H9 (cell line): ENCODE results near the gene NEGR1. TPM values are rescaled to one million over a fixed set of nuclear protein-coding genes. Genes with fewer than 3 reads are reported as not detected.

ENCODE experiments used
- DNase-seq: peaks from one replicate; pipeline ENCODE4 v3.0.0-alpha.2; 2017
- H2AFZ ChIP-seq: one replicate; pipeline ENCODE4 v1.6.1; 2013; ENCODE audit warnings: mild to moderate bottlenecking, low read length, control low read depth, moderate library complexity
- H2AK5ac ChIP-seq: 2 replicates; pipeline ENCODE4 v1.6.1; 2013; ENCODE audit warnings: low read length, control low read depth, mixed read lengths; ENCODE audit not compliant: insufficient read length
- H2BK120ac ChIP-seq: one replicate; pipeline ENCODE4 v1.6.1; 2013; ENCODE audit warnings: low read depth, mild to moderate bottlenecking, low read length, control low read depth, inconsistent platforms; ENCODE audit not compliant: poor library complexity, severe bottlenecking
- H2BK12ac ChIP-seq: 2 replicates; pipeline ENCODE4 v1.6.1; 2013; ENCODE audit warnings: low read length, control low read depth, mixed read lengths, low read depth; ENCODE audit not compliant: insufficient read length
- H2BK15ac ChIP-seq: 2 replicates; pipeline ENCODE4 v1.6.1; 2013; ENCODE audit warnings: low read depth, low read length, control low read depth
- H2BK20ac ChIP-seq: one replicate; pipeline ENCODE4 v1.6.1; 2013; ENCODE audit warnings: low read depth, mild to moderate bottlenecking, low read length, control low read depth, inconsistent platforms; ENCODE audit not compliant: poor library complexity, severe bottlenecking
- H2BK5ac ChIP-seq: 2 replicates; pipeline ENCODE4 v1.6.1; 2013; ENCODE audit warnings: low read length, control low read depth, mixed read lengths; ENCODE audit not compliant: insufficient read length
- H3K14ac ChIP-seq: 2 replicates; pipeline ENCODE4 v1.6.1; 2013; ENCODE audit warnings: low read length, control low read depth; ENCODE audit not compliant: insufficient read depth
- H3K18ac ChIP-seq: 2 replicates; pipeline ENCODE4 v1.6.1; 2013; ENCODE audit warnings: low read depth, mild to moderate bottlenecking, mixed read lengths, low read length, control low read depth; ENCODE audit not compliant: insufficient read length
- H3K23ac ChIP-seq: 2 replicates; pipeline ENCODE4 v1.6.1; 2013; ENCODE audit warnings: low read length, control low read depth, mixed read lengths, low read depth; ENCODE audit not compliant: insufficient read length
- H3K23me2 ChIP-seq: 2 replicates; pipeline ENCODE4 v1.6.1; 2013; ENCODE audit warnings: low read depth, mild to moderate bottlenecking, mixed read lengths, low read length, control low read depth; ENCODE audit not compliant: insufficient read length, poor library complexity, severe bottlenecking
- H3K27ac ChIP-seq: 2 replicates; pipeline ENCODE4 v1.5.1; 2013; ENCODE audit warnings: low read length, control low read depth, mixed read lengths, low read depth; ENCODE audit not compliant: insufficient read length
- H3K27me3 ChIP-seq: 2 replicates; pipeline ENCODE4 v1.6.1; 2013; ENCODE audit warnings: low read length, control low read depth, inconsistent platforms; ENCODE audit not compliant: insufficient read depth
- H3K4ac ChIP-seq: 2 replicates; pipeline ENCODE4 v1.6.1; 2013; ENCODE audit warnings: low read depth, mild to moderate bottlenecking, control low read depth, inconsistent platforms, low read length, moderate library complexity
- H3K4me1 ChIP-seq: 2 replicates; pipeline ENCODE4 v1.6.1; 2013; ENCODE audit warnings: low read length, control low read depth, inconsistent platforms; ENCODE audit not compliant: insufficient read depth
- H3K4me2 ChIP-seq: 2 replicates; pipeline ENCODE4 v1.6.1; 2013; ENCODE audit warnings: low read length, control low read depth, mixed read lengths; ENCODE audit not compliant: insufficient read length, insufficient read depth
- H3K56ac ChIP-seq: 2 replicates; pipeline ENCODE4 v1.6.1; 2013; ENCODE audit warnings: low read depth, mild to moderate bottlenecking, mixed read lengths, low read length, control low read depth; ENCODE audit not compliant: insufficient read length
- H3K79me1 ChIP-seq: 2 replicates; pipeline ENCODE4 v1.6.1; 2013; ENCODE audit warnings: low read depth, mild to moderate bottlenecking, moderate library complexity, low read length, control low read depth, inconsistent platforms; ENCODE audit not compliant: insufficient read depth, poor library complexity, severe bottlenecking
- H3K79me2 ChIP-seq: 2 replicates; pipeline ENCODE4 v1.6.1; 2013; ENCODE audit warnings: low read length, control low read depth, inconsistent platforms; ENCODE audit not compliant: insufficient read depth
- H3K9ac ChIP-seq: 2 replicates; pipeline ENCODE4 v1.6.1; 2013; ENCODE audit warnings: low read length, control low read depth, mixed read lengths; ENCODE audit not compliant: insufficient read length; ENCODE audit errors: extremely low read depth
- H3K9me3 ChIP-seq: one replicate; pipeline ENCODE4 v1.6.1; 2013; ENCODE audit warnings: low read depth, low read length, inconsistent platforms; ENCODE audit not compliant: control insufficient read depth
- H3T11ph ChIP-seq: one replicate; pipeline ENCODE4 v1.6.1; 2013; ENCODE audit warnings: mild to moderate bottlenecking, low read length, control low read depth, inconsistent platforms
- H4K20me1 ChIP-seq: one replicate; pipeline ENCODE4 v1.6.1; 2013; ENCODE audit not compliant: control insufficient read depth, insufficient read length, insufficient read depth
- H4K5ac ChIP-seq: 2 replicates; pipeline ENCODE4 v1.6.1; 2013; ENCODE audit warnings: low read depth, mild to moderate bottlenecking, mixed read lengths, low read length, control low read depth; ENCODE audit not compliant: insufficient read length
- H4K8ac ChIP-seq: replicated peaks from 2 replicates; pipeline ENCODE4 v1.6.1; 2013; ENCODE audit warnings: low read length, control low read depth, mixed read lengths, low read depth; ENCODE audit not compliant: insufficient read length
- H4K91ac ChIP-seq: 2 replicates; pipeline ENCODE4 v1.6.1; 2013; ENCODE audit warnings: low read depth, mild to moderate bottlenecking, moderate library complexity, mixed read lengths, low read length, control low read depth; ENCODE audit not compliant: insufficient read length
- H3K27ac Mint-ChIP-seq, 3 experiments: 2 replicates in 2 of 3; 3 replicates in 1 of 3; pipeline ENCODE4 v1.8.0; 2020 to 2021; ENCODE audit warnings: mixed read lengths in 3 of 3, mild to moderate bottlenecking in 1 of 3, moderate library complexity in 1 of 3
- H3K27me3 Mint-ChIP-seq: 2 replicates; pipeline ENCODE4 v1.8.0; 2021; ENCODE audit warnings: low read depth, mild to moderate bottlenecking, moderate library complexity, mixed read lengths
- H3K36me3 Mint-ChIP-seq, 3 experiments: 2 replicates in 2 of 3; 3 replicates in 1 of 3; pipeline ENCODE4 v1.8.0; 2020 to 2021; ENCODE audit warnings: low read depth in 3 of 3, mixed read lengths in 3 of 3; ENCODE audit not compliant: insufficient read depth in 1 of 3
- H3K4me1 Mint-ChIP-seq, 2 experiments: 2 replicates each; pipeline ENCODE4 v1.8.0; 2020; ENCODE audit warnings: mixed read lengths in 2 of 2
- H3K4me3 Mint-ChIP-seq, 2 experiments: 2 replicates in 1 of 2; 3 replicates in 1 of 2; pipeline ENCODE4 v1.8.0; 2020 to 2021; ENCODE audit warnings: mild to moderate bottlenecking in 2 of 2, mixed read lengths in 2 of 2, moderate library complexity in 1 of 2
- H3K9me3 Mint-ChIP-seq, 2 experiments: 2 replicates in 1 of 2; 3 replicates in 1 of 2; pipeline ENCODE4 v1.8.0; 2020; ENCODE audit warnings: mild to moderate bottlenecking in 2 of 2, mixed read lengths in 2 of 2, moderate library complexity in 1 of 2
- WGBS: extraction: QIAGEN DNeasy Blood & Tissue Kit; methylation state at CpG from one replicate; pipeline ENCODE4 v1.1.7; 2013; ENCODE audit warnings: missing lambda C conversion rate, low lambda C conversion rate, mixed read lengths; ENCODE audit not compliant: insufficient read length; ENCODE audit errors: extremely low coverage; 5-methylcytosine and 5-hydroxymethylcytosine counted together
- total RNA-seq: library from RNA; stranded (reverse); gene quantifications from 2 replicates; pipeline ENCODE4 v1.2.1, GENCODE V29; 2021
- TF ChIP-seq, protein P1 (sequence below): fragments of 200-600 bp; sonication (generic); conservative IDR thresholded peaks from 3 replicates; pipeline ENCODE4 v1.8.0; 2021; ENCODE audit warnings: antibody characterized with exemption, mild to moderate bottlenecking

The NEGR1 gene
- total RNA-seq, 1 experiment from 2014 or later, result 0.13 TPM

- Histone ChIP-seq H3K4me2 (no peak overlapping the region), H2AFZ (no peak overlapping the region), H3K79me2 (no peaks in the 10 kb centered on the region), H3K27me3 (no peaks in the 10 kb centered on the region), H4K8ac (no peak overlapping the region), H3K23ac (no peak overlapping the region), H3K4ac (no peak overlapping the region), H3K27ac (no peak overlapping the region), H4K91ac (no peak overlapping the region), H2AK5ac (no peak overlapping the region), H4K5ac (no peak overlapping the region), H3K79me1 (no peaks in the 10 kb centered on the region), H4K20me1 (no peaks in the 10 kb centered on the region), H2BK12ac (no peak overlapping the region), H3K9me3 (no peaks in the 10 kb centered on the region), H3K23me2 (no peaks in the 10 kb centered on the region), H2BK5ac (no peak overlapping the region), H3K14ac (no peak overlapping the region), H3T11ph (no peak overlapping the region), H3K4me1 (peaks cover 3% of the 10 kb centered on the region; the same call in 1 of the 2 replicates), H3K9ac (no peak overlapping the region), H2BK20ac (no peak overlapping the region), H3K56ac (no peak overlapping the region), H3K18ac (no peak overlapping the region), H2BK15ac (no peak overlapping the region), H2BK120ac (no peak overlapping the region)
- H3K9me3 Mint-ChIP-seq, result no peaks in the 10 kb centered on the region
- no peak overlapping the region for H3K4me3 Mint-ChIP-seq
- no peaks in the 10 kb centered on the region for H3K36me3 Mint-ChIP-seq
- H3K4me1 Mint-ChIP-seq, result peaks cover 23 to 35% of the 10 kb centered on the region in 2 experiments
- WGBS, result no CpG with 5 or more reads among the region's 2 CpGs
- H3K27me3 Mint-ChIP-seq, result no peaks in the 10 kb centered on the region
- DNase-seq, result no peak
- TF ChIP-seq, protein P1, sequence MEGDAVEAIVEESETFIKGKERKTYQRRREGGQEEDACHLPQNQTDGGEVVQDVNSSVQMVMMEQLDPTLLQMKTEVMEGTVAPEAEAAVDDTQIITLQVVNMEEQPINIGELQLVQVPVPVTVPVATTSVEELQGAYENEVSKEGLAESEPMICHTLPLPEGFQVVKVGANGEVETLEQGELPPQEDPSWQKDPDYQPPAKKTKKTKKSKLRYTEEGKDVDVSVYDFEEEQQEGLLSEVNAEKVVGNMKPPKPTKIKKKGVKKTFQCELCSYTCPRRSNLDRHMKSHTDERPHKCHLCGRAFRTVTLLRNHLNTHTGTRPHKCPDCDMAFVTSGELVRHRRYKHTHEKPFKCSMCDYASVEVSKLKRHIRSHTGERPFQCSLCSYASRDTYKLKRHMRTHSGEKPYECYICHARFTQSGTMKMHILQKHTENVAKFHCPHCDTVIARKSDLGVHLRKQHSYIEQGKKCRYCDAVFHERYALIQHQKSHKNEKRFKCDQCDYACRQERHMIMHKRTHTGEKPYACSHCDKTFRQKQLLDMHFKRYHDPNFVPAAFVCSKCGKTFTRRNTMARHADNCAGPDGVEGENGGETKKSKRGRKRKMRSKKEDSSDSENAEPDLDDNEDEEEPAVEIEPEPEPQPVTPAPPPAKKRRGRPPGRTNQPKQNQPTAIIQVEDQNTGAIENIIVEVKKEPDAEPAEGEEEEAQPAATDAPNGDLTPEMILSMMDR, result no peak
- no peak overlapping the region for H3K27ac Mint-ChIP-seq
Measured at GRCh38 chr1:71733121-71733520, 549.2 kb downstream of the NEGR1 start.
